ENCODE data around the gene MAP2K4.

- no peak for TF ChIP-seq CTCF (IDR thresholded peaks at IDR 0.05)
- TF ChIP-seq EZH2 (IDR thresholded peaks at IDR 0.05; ENCODE audit: borderline replicate concordance, insufficient read depth, low read depth, low read length, poor library complexity, severe bottlenecking): no peak
Measured at GRCh38 chr17:12193144-12193735, 172.6 kb downstream of the MAP2K4 start.

All from B cell (primary cell).